Daoy (cell line): ENCODE measurements around the gene DDX47. TPM values are rescaled to one million over a fixed set of nuclear protein-coding genes. Genes with fewer than 3 reads are reported as not detected.
A peak's percentile ranks its signal among the peaks of the same experiment; 100 is the strongest.
"Not testable (repeated sequence)": the region's sequence is repeated elsewhere in the genome, so short reads cannot be mapped to it uniquely, and the experiment has no call there.

Experiments used
- DNase-seq: peaks from one replicate; pipeline ENCODE4 v3.0.0-alpha.2; 2015; ENCODE audit warnings: low read depth
- total RNA-seq: library from RNA; depleted of rRNA; stranded (reverse); fragments of >200 nt; shearing (Covaris generic); gene quantifications from 2 replicates; pipeline ENCODE4 v1.2.3, GENCODE V29; 2014

Gene DDX47
- total RNA-seq, 1 experiment from 2014 or later, result 269 TPM

DNA sequence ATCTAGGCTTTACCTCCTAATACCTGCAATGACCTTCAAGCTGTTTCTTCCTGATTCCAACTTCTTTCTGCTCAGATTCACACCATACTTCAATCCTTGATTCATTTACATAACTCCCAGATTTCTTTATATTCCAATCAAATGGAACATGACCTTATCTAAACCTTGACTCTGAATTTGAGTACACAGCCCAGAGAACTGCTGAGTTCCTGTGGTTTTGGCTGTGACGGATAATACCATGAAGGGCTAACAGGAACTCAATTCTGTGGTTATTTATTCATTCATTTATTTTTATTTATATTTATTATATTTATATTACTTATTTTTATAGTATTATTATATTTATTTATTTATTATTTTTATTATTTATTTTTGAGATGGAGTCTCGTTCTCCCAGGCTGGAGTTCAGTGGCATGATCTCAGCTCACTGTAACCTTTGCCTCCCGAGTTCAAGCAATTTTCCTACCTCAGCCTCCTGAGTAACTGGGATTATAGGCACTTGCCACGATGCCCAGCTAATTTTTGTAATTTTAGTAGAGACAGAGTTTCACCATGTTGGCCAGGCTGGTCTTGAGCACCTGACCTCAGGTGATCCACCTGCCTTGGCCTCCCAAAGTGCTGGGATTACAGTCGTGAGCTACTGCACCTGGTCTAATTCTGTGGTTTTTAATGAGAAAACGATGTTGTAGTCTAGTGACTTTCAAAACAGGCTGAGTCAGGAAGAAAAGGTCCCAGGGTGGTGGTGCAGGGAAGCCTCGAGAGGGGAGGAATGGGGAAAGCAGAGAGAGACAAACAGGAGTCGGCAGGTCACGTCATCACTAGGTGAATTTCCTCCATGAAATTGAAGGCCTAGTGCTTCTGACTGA is 16.0 kb upstream of the DDX47 start:
- DNase-seq, result no peak

DNA sequence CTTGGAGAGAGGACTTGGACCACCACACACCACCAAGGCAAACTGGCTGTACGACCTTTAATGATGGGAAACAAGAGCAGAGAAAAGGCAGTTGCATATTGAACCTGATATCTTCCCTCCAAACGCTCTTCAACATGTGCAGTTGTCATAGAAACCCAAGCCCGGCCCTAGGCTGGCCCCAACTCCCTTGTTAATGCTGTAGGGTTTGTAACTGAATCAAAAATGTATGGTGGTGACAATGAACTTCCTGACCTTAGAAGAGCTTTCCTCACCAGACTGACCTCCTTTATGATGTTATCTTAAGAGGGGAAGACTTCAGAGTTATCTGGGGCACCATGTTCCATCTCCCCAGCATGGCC is 15.4 kb upstream of the DDX47 start:
- DNase-seq, result no peak

DNA sequence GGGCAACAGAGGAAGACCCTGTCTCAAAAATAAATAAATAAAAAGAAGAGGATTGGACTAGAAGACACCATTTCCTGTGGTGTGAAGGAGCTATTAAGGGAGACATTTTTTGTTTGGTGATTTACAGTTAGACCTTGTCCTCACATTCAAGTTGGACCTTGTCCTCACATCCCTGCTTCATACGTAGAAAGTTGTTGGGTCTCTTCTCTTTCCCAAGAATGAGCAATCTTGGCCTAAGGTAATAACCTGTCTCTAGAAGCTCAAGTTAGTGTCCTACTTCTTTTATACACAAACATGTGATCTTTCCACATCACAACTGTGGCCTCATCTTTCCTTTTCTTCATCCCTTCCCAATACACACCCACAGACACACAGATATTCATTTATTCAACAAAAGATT is 14.7 kb upstream of the DDX47 start:
- no peak for DNase-seq

DNA sequence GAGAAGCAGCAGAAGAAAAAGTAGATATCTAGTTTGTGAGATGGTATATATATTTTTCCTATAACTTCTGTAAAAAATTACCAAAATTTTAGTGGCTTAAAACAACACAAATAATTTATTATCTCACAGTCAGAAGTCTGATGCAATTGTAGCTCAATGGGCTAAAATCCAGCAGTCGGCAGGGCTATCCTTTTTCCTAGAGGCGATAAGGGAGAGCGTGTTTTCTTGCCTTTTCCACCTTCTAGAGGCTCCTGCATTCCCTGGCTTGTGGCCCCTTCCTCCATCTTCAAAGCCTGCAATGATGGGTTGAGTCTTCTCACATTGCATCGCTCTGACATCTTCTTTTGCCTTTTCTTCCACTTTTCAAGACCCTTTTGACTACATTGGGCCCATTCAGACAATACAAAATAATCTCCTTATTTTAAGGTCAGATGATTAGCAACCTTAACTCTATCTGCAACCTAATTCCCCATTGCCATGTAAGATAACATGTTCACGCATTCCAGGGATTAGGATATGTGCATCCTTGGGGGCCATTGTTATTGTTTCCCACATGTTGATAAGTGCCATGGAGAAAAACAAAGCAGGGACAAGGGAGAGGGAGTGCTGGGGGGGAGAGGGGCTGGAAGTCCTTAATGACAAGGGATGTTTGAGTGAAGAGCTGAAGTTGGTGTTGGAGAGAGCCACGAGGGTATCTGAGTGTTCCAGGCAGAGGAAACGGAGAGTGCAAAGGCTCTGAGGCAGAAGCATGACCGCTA is 13.8 kb upstream of the DDX47 start:
- no peak for DNase-seq

DNA sequence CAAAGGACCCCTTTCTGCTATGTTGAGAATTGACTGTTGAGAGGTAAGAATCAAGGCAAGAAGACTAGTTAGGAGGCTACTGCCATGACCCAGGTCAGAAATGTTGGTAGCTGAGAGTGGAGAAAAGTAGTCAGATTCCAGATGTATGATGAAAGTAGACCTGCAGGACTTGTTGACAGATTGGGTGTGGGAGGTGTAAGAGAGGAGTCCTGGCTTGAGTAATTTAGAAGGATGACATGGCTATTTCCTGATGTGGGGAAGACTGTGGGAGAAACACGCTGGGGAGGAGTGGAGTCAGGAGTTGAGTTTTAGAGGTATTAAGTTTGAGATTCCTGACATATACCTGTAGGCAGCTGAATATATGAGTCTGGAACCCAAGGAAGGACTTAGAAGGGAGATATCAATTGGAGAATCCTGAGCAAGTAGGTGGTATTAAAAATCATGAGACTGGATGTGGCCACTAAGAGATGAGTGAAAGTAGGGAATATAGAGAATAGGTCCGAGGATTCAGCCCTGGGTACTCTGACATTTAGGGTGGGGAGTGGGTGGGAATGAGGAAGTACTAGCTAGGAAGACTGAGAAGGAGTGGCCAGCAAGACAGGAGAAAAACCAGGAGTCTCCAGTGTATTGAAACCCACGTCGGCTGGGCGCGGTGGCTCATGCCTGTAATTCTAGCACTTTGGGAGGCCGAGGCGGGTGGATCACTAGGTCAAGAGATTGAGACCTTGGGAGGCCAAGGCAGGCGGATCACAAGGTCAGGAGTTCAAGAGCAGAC is 12.6 kb upstream of the DDX47 start:
- DNase-seq, result no peak

GRCh38 chr12:12801656-12802055 is 11.5 kb upstream of the DDX47 start:
- not testable (repeated sequence) for DNase-seq

GRCh38 chr12:12803186-12803585 is 10.0 kb upstream of the DDX47 start:
- DNase-seq, result peak; percentile 94

DNA sequence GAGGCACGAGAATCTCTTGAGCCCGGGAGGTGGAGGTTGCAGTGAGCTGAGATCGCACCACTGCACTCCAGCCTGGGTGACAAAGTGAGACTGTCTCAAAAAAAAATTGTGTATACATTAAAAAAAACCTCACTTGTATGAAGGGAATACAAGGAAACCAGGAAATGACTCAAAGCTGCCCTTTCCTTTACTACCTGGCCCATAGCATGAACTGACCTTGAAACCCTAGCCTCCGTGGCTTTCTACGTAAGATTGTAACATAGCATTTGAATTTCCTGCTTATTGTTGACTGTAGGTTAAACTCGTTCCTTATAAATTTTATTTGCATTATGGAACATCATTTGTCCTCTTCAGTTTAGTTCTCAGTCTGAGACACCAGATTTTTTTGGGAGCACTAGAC is 9.1 kb upstream of the DDX47 start:
- peak; percentile 77 for DNase-seq

- DNase-seq, result peak; percentile 84
Measured at GRCh38 chr12:12804432-12804886, 8.7 kb upstream of the DDX47 start.

- DNase-seq, result no peak
Measured at GRCh38 chr12:12806784-12807516, 6.2 kb upstream of the DDX47 start.

- DNase-seq, result not testable (repeated sequence)
Measured at GRCh38 chr12:12807517-12807903, 5.6 kb upstream of the DDX47 start.

- peak; percentile 41 for DNase-seq
Measured at GRCh38 chr12:12807970-12808702, 5.0 kb upstream of the DDX47 start.

DNA sequence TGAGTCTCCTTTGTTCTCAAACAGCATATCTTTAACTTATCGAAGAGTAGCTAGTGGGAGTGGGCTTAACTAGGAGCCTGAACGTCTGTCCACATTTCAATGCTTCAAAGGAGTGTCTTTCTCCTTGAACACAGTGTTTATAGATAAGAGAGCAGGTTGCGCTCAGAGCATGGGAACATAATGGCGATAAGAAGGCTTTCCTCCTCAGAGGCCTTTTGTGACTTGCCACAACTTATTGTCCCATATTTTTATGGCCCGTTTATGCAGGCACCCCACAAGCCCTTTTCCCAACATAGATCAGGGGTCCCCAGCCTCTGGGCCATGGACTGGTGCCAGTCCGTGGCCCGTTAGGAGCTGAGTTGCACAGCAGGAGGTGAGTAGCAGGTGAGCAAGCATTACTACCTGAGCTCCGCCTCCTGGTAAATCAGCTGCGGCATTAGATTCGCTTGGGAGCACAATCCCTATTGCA is 2.6 kb upstream of the DDX47 start:
- DNase-seq, result no peak

DNA sequence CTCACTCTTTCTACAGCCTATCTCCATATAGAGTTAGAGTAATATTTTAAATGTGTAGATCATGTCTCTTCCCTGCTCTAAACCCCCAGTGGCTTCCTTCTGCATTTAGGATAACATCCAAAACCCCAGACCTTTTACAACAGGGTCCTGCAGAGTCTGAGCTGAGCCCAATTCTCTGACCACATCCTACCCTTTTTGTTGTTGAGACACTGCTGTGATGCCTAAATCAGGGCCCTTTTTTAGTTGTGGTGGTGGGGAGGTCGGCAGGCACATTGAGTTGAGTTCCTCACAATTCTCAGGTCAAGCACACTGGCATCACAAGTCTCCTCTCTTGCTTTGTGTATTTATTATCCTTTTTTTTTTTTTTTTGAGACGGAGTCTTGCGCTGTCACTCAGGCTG is 1.8 kb upstream of the DDX47 start:
- DNase-seq, result no peak

- peak; percentile 55 for DNase-seq
Measured at GRCh38 chr12:12812174-12812573, 972 bp upstream of the DDX47 start.

GRCh38 chr12:12812618-12813119 is 477 bp upstream of the DDX47 start:
- DNase-seq, result no peak

- no peak for DNase-seq
Measured at GRCh38 chr12:12817616-12818015, 4.5 kb downstream of the DDX47 start.

GRCh38 chr12:12818701-12819100 is 5.6 kb downstream of the DDX47 start:
- DNase-seq, result peak; percentile 55

DNA sequence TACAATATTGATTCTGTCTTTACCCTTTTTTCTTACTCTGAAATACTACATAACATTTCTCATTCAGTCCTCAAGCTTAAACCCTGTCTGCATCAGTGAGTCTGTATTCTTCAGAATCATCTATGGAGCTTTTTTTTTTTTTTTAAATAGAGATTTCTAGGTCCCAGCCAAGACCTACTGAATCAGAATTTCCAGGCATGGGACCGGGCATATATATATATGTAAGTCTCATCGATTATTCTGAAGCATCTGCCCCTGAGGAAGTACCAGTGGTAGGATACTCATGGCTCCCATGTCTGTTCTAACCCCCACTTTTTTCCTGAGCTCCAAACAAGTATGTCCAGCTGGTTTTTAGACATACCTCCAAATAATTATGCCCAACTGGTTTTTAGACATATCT is 6.1 kb downstream of the DDX47 start:
- DNase-seq, result peak; percentile 31

- peak; percentile 96 for DNase-seq
Measured at GRCh38 chr12:12819752-12820311, 6.7 kb downstream of the DDX47 start.
